H1 (cell line): ENCODE results near the gene BAD. TPM values are rescaled to one million over a fixed set of nuclear protein-coding genes. Genes with fewer than 3 reads are reported as not detected.

Experiments
- CTCF ChIA-PET: fragments of 300-600 bp; sonication (Branson Sonifier 250); formaldehyde crosslinking; loops from one replicate; lab custom pipeline; 2021; ENCODE audit not compliant: partially characterized antibody; lab: Charles Lee
- POLR2A ChIA-PET: fragments of 300-600 bp; sonication (Branson Sonifier 250); formaldehyde crosslinking; loops from one replicate; lab custom pipeline; 2021; ENCODE audit warnings: inconsistent platforms; ENCODE audit not compliant: partially characterized antibody; lab: Charles Lee
- DNase-seq, 2 experiments: peaks; one replicate each; pipeline versions ENCODE4 v3.0.0 to v3.0.0-alpha.2; 2010 to 2022; ENCODE audit warnings: low spot score in 2 of 2, low read depth in 1 of 2, mixed read lengths in 1 of 2
- FAIRE-seq: peaks from 2 replicates; lab custom pipeline; 2011; peaks lifted over from hg19 to GRCh38; lab: Jason Lieb, UNC
- H2AFZ ChIP-seq: 2 replicates; pipeline ENCODE4 v1.8.1; 2012; ENCODE audit warnings: low read length, inconsistent platforms
- H2AK5ac ChIP-seq: 2 replicates; pipeline ENCODE4 v1.6.1; 2013; ENCODE audit warnings: low read depth, low read length
- H2BK120ac ChIP-seq: replicated peaks from 2 replicates; pipeline ENCODE3; 2013; ENCODE audit warnings: low read depth, low read length, inconsistent platforms
- H2BK12ac ChIP-seq: 2 replicates; pipeline ENCODE4 v1.6.1; 2013; ENCODE audit warnings: low read depth, low read length
- H2BK15ac ChIP-seq: 2 replicates; pipeline ENCODE4 v1.6.1; 2013; ENCODE audit warnings: low read length
- H2BK20ac ChIP-seq: 2 replicates; pipeline ENCODE4 v1.6.1; 2013; ENCODE audit warnings: low read length
- H2BK5ac ChIP-seq: 2 replicates; pipeline ENCODE4 v1.6.1; 2013; ENCODE audit warnings: low read depth, low read length
- H3K14ac ChIP-seq: 2 replicates; pipeline ENCODE4 v1.6.1; 2013; ENCODE audit warnings: inconsistent platforms; ENCODE audit not compliant: insufficient read length
- H3K18ac ChIP-seq: 2 replicates; pipeline ENCODE4 v1.6.1; 2013; ENCODE audit warnings: low read length; ENCODE audit errors: extremely low read depth
- H3K23ac ChIP-seq: 2 replicates; pipeline ENCODE4 v1.6.1; 2013; ENCODE audit warnings: inconsistent platforms; ENCODE audit not compliant: insufficient read length
- H3K23me2 ChIP-seq: 2 replicates; pipeline ENCODE4 v1.6.1; 2013; ENCODE audit warnings: low read depth, low read length
- H3K27ac ChIP-seq: 2 replicates; pipeline ENCODE4 v1.6.1; 2011; ENCODE audit warnings: low read depth, low read length, inconsistent platforms
- H3K27me3 ChIP-seq, 4 experiments: replicated peaks in 1 of 4; 1 replicate in 1 of 4; 2 replicates in 3 of 4; pipeline versions ENCODE4 v1.6.1 to v1.8.1; 2011 to 2013; ENCODE audit warnings: low read length in 3 of 4, mild to moderate bottlenecking in 3 of 4, inconsistent platforms in 2 of 4, mixed read lengths in 2 of 4, moderate library complexity in 1 of 4; ENCODE audit not compliant: control insufficient read depth in 3 of 4, insufficient read depth in 3 of 4; ENCODE audit errors: extremely low read depth in 1 of 4
- H3K36me3 ChIP-seq, 4 experiments: 2 replicates each; pipeline versions ENCODE4 v1.6.1 to v1.8.1; 2011 to 2013; ENCODE audit warnings: mild to moderate bottlenecking in 4 of 4, low read length in 3 of 4, moderate library complexity in 2 of 4, control low read depth in 1 of 4, inconsistent platforms in 1 of 4; ENCODE audit not compliant: insufficient read depth in 4 of 4, control insufficient read depth in 2 of 4
- H3K4ac ChIP-seq: replicated peaks from 2 replicates; pipeline ENCODE3; 2013; ENCODE audit warnings: low read length, low read depth, mixed read lengths, inconsistent platforms; ENCODE audit not compliant: insufficient read length
- H3K4me1 ChIP-seq, 4 experiments: replicated peaks in 1 of 4; 1 replicate in 1 of 4; 2 replicates in 3 of 4; pipeline versions ENCODE4 v1.6.1 to v1.8.1; 2011 to 2013; ENCODE audit warnings: low read length in 3 of 4, inconsistent platforms in 2 of 4, mixed read lengths in 1 of 4; ENCODE audit not compliant: insufficient read depth in 4 of 4, control insufficient read depth in 3 of 4
- H3K4me2 ChIP-seq, 2 experiments: 2 replicates each; pipeline versions ENCODE4 v1.6.1 to v1.8.1; 2011 to 2013; ENCODE audit warnings: low read depth in 2 of 2, low read length in 2 of 2, control low read depth in 1 of 2, inconsistent platforms in 1 of 2, mild to moderate bottlenecking in 1 of 2; ENCODE audit not compliant: insufficient read depth in 1 of 2
- H3K4me3 ChIP-seq, 4 experiments: fragments of 200-600, 300-600 bp in 1 of 4; sonication (generic), shearing (Covaris generic), sonication (Bioruptor Twin) in 1 of 4; 2 replicates each; pipeline versions ENCODE4 v1.5.1 to v1.8.1; 2011 to 2016; ENCODE audit warnings: low read length in 4 of 4, low read depth in 3 of 4, control low read depth in 2 of 4, inconsistent platforms in 2 of 4, mild to moderate bottlenecking in 2 of 4, mixed read lengths in 1 of 4, moderate library complexity in 1 of 4; ENCODE audit not compliant: insufficient read depth in 2 of 4; ENCODE audit errors: extremely low read depth in 1 of 4
- H3K56ac ChIP-seq: replicated peaks from 2 replicates; pipeline ENCODE3; 2013; ENCODE audit warnings: low read depth, mild to moderate bottlenecking, mixed read lengths, low read length, inconsistent platforms; ENCODE audit not compliant: insufficient read length
- H3K79me1 ChIP-seq: 2 replicates; pipeline ENCODE4 v1.6.1; 2013; ENCODE audit warnings: low read depth, low read length, control low read depth
- H3K79me2 ChIP-seq, 2 experiments: 2 replicates each; pipeline versions ENCODE4 v1.6.1 to v1.8.1; 2012 to 2013; ENCODE audit warnings: low read length in 2 of 2, mild to moderate bottlenecking in 2 of 2, inconsistent platforms in 1 of 2; ENCODE audit not compliant: insufficient read depth in 2 of 2, control insufficient read depth in 1 of 2
- H3K9ac ChIP-seq, 4 experiments: replicated peaks in 1 of 4; 1 replicate in 1 of 4; 2 replicates in 3 of 4; pipeline versions ENCODE4 v1.6.1 to v1.8.1; 2011 to 2013; ENCODE audit warnings: low read depth in 3 of 4, low read length in 3 of 4, control low read depth in 2 of 4, mild to moderate bottlenecking in 2 of 4, moderate library complexity in 2 of 4, inconsistent platforms in 1 of 4; ENCODE audit errors: extremely low read depth in 1 of 4
- H3K9me3 ChIP-seq, 2 experiments: 2 replicates each; pipeline versions ENCODE4 v1.6.1 to v1.8.1; 2012 to 2013; ENCODE audit warnings: mild to moderate bottlenecking in 2 of 2, moderate library complexity in 2 of 2, control low read depth in 1 of 2, inconsistent platforms in 1 of 2, low read depth in 1 of 2, low read length in 1 of 2, mixed read lengths in 1 of 2; ENCODE audit not compliant: insufficient read depth in 2 of 2
- H4K20me1 ChIP-seq, 2 experiments: replicated peaks in 1 of 2; 2 replicates each; pipeline versions ENCODE3 to v1.8.1; 2011 to 2013; ENCODE audit warnings: inconsistent platforms in 2 of 2, low read length in 2 of 2, mild to moderate bottlenecking in 1 of 2; ENCODE audit not compliant: insufficient read depth in 2 of 2, control insufficient read depth in 1 of 2
- H4K5ac ChIP-seq: 2 replicates; pipeline ENCODE4 v1.6.1; 2013; ENCODE audit warnings: low read length, low read depth, mixed read lengths, inconsistent platforms; ENCODE audit not compliant: insufficient read length
- H4K8ac ChIP-seq: 2 replicates; pipeline ENCODE4 v1.8.0; 2013; ENCODE audit warnings: mild to moderate bottlenecking, moderate library complexity, low read length, inconsistent platforms; ENCODE audit not compliant: insufficient read depth; ENCODE audit errors: extremely low read depth
- H4K91ac ChIP-seq: replicated peaks from 2 replicates; pipeline ENCODE3; 2013; ENCODE audit warnings: low read length, mixed read lengths, inconsistent platforms; ENCODE audit not compliant: insufficient read length
- CREB1 ChIP-seq: IDR thresholded peaks from 2 replicates; pipeline ENCODE4 v1.6.1; 2012; ENCODE audit warnings: inconsistent platforms
- HDAC6 ChIP-seq: IDR thresholded peaks from one replicate; pipeline ENCODE4 v1.7.1; 2012; ENCODE audit warnings: low read depth, mild to moderate bottlenecking, inconsistent platforms, low read length, moderate library complexity
- JUN ChIP-seq: IDR thresholded peaks from 2 replicates; pipeline ENCODE4 v1.6.1; 2011; ENCODE audit warnings: low read depth, mild to moderate bottlenecking, improper control_type of control experiment, low read length
- KDM1A ChIP-seq: fragments of 200-600, 300-600 bp; sonication (generic); IDR thresholded peaks from 2 replicates; pipeline ENCODE4 v1.7.1; 2016; ENCODE audit warnings: mild to moderate bottlenecking, low read length, borderline replicate concordance
- MAFK ChIP-seq: IDR thresholded peaks from 2 replicates; pipeline ENCODE4 v1.6.1; 2012; ENCODE audit warnings: low read depth, mild to moderate bottlenecking, improper control_type of control experiment, low read length
- RBBP5 ChIP-seq: IDR thresholded peaks from 2 replicates; pipeline ENCODE4 v1.7.1; 2012; ENCODE audit warnings: low read depth, mild to moderate bottlenecking, inconsistent platforms, low read length, moderate library complexity, borderline replicate concordance
- RFX5 ChIP-seq: IDR thresholded peaks from 2 replicates; pipeline ENCODE4 v1.6.1; 2011; ENCODE audit warnings: low read depth, low read length, improper control_type of control experiment, borderline replicate concordance
- SP2 ChIP-seq: IDR thresholded peaks from 2 replicates; pipeline ENCODE4 v1.6.1; 2012; ENCODE audit warnings: mild to moderate bottlenecking, low read length, inconsistent platforms
- SUZ12 ChIP-seq: fragments of 200-600 bp; sonication (generic); IDR thresholded peaks from 2 replicates; pipeline ENCODE4 v1.6.1; 2012; ENCODE audit warnings: mild to moderate bottlenecking, inconsistent platforms, low read length, moderate library complexity, mixed read lengths
- USF2 ChIP-seq: IDR thresholded peaks from 2 replicates; pipeline ENCODE4 v1.6.1; 2011; ENCODE audit warnings: low read length, improper control_type of control experiment
- WGBS, 2 experiments: shearing (Covaris generic) in 1 of 2; methylation state at CpG; one replicate each; pipeline versions ENCODE4 v1.1.6 to v1.1.7; 2013 to 2015; ENCODE audit warnings: low lambda C conversion rate in 2 of 2, mixed read lengths in 2 of 2, inconsistent platforms in 1 of 2, low coverage in 1 of 2, missing lambda C conversion rate in 1 of 2; ENCODE audit not compliant: insufficient replicate concordance in 2 of 2, insufficient coverage in 1 of 2, insufficient read length in 1 of 2; ENCODE audit errors: extremely low coverage in 1 of 2, missing lambda C conversion rate in 1 of 2; 5-methylcytosine and 5-hydroxymethylcytosine counted together
- polyA plus RNA-seq, 7 experiments: library from polyadenylated mRNA; depleted of rRNA in 3 of 7; stranded (reverse) in 5 of 7; unstranded in 2 of 7; fragments of >200 nt in 5 of 7; fragments of 200-250 nt in 2 of 7; gene quantifications; 1 replicate in 5 of 7; 2 replicates in 1 of 7; 4 replicates in 1 of 7; pipeline versions ENCODE4 v1.2.1 to v1.2.3, GENCODE V29; 2011 to 2013; ENCODE audit warnings: missing spikeins in 2 of 7, mixed read lengths in 2 of 7
- total RNA-seq: library from RNA; stranded (reverse); fragmentation: NEBNext Ultra II Directional; extraction: Animal tissue kit (Norgen Biotek cat#: 25700); gene quantifications from 2 replicates; pipeline ENCODE4 v1.2.1, GENCODE V29; 2021

Gene BAD
- total and polyA plus RNA-seq, 2 of the 8 experiments (the other 6 are each of a cell fraction or from before 2014, with no cell fraction given) = 23.1 to 33.7 TPM

DNA sequence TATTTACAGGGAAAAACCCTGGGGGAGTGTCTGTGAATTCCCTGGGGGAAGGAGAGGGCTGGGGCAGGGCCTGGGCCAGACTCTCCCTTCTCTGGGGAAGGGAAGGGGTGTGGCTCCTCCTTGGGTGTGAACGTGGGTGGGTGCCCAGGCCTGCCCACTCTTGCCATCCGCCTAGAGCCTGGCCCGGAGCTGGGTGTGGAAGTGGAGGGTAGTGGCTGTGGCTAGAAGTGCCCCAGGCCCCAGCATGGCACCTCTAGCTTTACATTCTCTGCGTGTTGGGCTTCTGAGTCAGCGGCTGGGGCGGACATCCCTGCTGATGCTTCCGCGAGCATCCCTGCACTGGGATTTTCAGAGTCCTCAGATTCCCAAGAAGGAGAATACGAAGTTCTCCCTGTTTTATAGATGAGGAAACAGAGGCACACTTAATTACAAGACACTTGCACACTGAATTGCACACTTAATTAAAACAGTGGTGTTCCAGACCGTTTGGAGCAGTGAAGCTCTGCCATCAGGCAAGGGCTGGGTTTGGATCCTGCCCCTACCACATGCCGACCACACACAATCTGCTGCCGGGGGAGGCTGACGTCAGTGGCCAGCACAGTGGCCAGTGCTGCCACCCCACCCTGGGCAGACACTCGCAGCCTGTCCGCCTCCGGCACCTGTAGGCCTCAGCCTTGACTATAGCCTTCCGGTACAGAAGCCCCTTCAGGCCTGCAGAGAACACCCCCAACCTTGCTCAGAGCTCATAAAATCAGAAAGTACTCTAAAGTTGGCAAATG, 7.6 kb downstream of the BAD start:
- Histone ChIP-seq H2BK15ac (no peak overlapping the region), H3K18ac (no peak overlapping the region), H4K8ac (no peak overlapping the region), H4K5ac (no peak overlapping the region), H2BK120ac (no peak overlapping the region), H3K4ac (no peak overlapping the region), H3K4me1 (peaks cover 0 to 5% (median under 1%) of the 10 kb centered on the region in 4 experiments; a peak in 1 of 7 replicates), H3K14ac (no peak overlapping the region), H2AFZ (no peak overlapping the region), H3K56ac (no peak overlapping the region), H2BK12ac (no peak overlapping the region), H3K4me2 (no peak overlapping the region), H4K91ac (no peak overlapping the region), H3K9ac (no peak overlapping the region), H3K79me1 (no peaks in the 10 kb centered on the region; the same call in 1 of the 2 replicates), H4K20me1 (no peaks in the 10 kb centered on the region), H3K36me3 (no peaks in the 10 kb centered on the region; a peak in 1 of 8 replicates), H3K23ac (no peak overlapping the region), H2BK20ac (no peak overlapping the region), H2BK5ac (no peak overlapping the region), H3K27me3 (no peaks in the 10 kb centered on the region), H3K23me2 (no peaks in the 10 kb centered on the region), H3K27ac (no peak overlapping the region), H3K79me2 (0 out of 4 replicates have a peak, but pooled peaks cover 0 to 4% of the 10 kb centered on the region in 2 experiments), H2AK5ac (no peak overlapping the region), H3K9me3 (no peaks in the 10 kb centered on the region), H3K4me3 (no peak overlapping the region)
- 94% methylated on average over 17 of the region's 17 CpGs; no CpG with 5 or more reads in 1 of the 2 experiments for WGBS, 2 experiments
- CTCF ChIA-PET = interaction anchor here (0.6 to 13.7 kb wide), 7 partner anchors 26 to 1891 kb away, joined by 3 to 168 read pairs (median 3); partner anchors contain the start of genes CATSPERZ, ESRRA, PRDX5 and STIP1
- DNase-seq (no peak), FAIRE-seq (no peak)
- POLR2A ChIA-PET = interaction anchor here (0.6 to 1.7 kb wide), 6 partner anchors 9 to 27 kb away, joined by 3 to 6 read pairs (median 3); partner anchors contain the start of gene KCNK4
- TF ChIP-seq KDM1A (no peak), CREB1 (no peak), RFX5 (no peak), RBBP5 (no peak), SUZ12 (no peak), JUN (no peak), USF2 (no peak), HDAC6 (no peak), MAFK (no peak), SP2 (no peak)
